Large intestine (tissue), 3 donors: ENCODE data around the gene ZNF319. TPM values are rescaled to one million over a fixed set of nuclear protein-coding genes. Genes with fewer than 3 reads are reported as not detected.
A peak's percentile ranks its signal among the peaks of the same experiment; 100 is the strongest.

ENCODE experiments used
- DNase-seq, 2 donors: peaks; one replicate each; pipeline versions ENCODE4 v3.0.0 to v3.0.0-alpha.2; 2013
- H3K27ac ChIP-seq: one replicate; pipeline ENCODE4 v1.5.1; 2013; ENCODE audit warnings: low read length
- H3K27me3 ChIP-seq: 2 replicates; pipeline ENCODE4 v1.6.1; 2013; ENCODE audit warnings: low read length; ENCODE audit not compliant: control insufficient read depth, insufficient read depth
- H3K36me3 ChIP-seq: 2 replicates; pipeline ENCODE4 v1.6.1; 2013; ENCODE audit warnings: low read length; ENCODE audit not compliant: control insufficient read depth, insufficient read depth
- H3K4me1 ChIP-seq: one replicate; pipeline ENCODE4 v1.6.1; 2013; ENCODE audit warnings: low read length; ENCODE audit not compliant: control insufficient read depth, insufficient read depth
- H3K4me3 ChIP-seq: one replicate; pipeline ENCODE4 v1.5.1; 2013; ENCODE audit warnings: low read length
- H3K9me3 ChIP-seq: one replicate; pipeline ENCODE4 v1.6.1; 2013; ENCODE audit warnings: mild to moderate bottlenecking, low read depth, low read length, moderate library complexity; ENCODE audit not compliant: control insufficient read depth
- WGBS: methylation state at CpG from one replicate; pipeline ENCODE4 v1.1.5; 2013; ENCODE audit warnings: low lambda C conversion rate; ENCODE audit not compliant: insufficient coverage; 5-methylcytosine and 5-hydroxymethylcytosine counted together
- polyA plus RNA-seq: library from polyadenylated mRNA; unstranded; fragments of 120-200 nt; gene quantifications from one replicate; pipeline ENCODE4 v1.2.1, GENCODE V29; 2013

ZNF319 gene
- polyA plus RNA-seq, 1 donor, result 5.8 TPM

- H3K36me3 ChIP-seq, result peaks cover 13% of the 10 kb centered on the region
- no peak for DNase-seq
- no peaks in the 10 kb centered on the region for H3K9me3 ChIP-seq
- H3K4me1 ChIP-seq, result peaks cover 31% of the 10 kb centered on the region
- no CpG with 5 or more reads among the region's 6 CpGs for WGBS
- no peak overlapping the region for H3K4me3 ChIP-seq
- H3K27me3 ChIP-seq, result no peaks in the 10 kb centered on the region
- no peak overlapping the region for H3K27ac ChIP-seq
Observed at GRCh38 chr16:58028541-58029070, 28.1 kb upstream of the ZNF319 start.

DNA sequence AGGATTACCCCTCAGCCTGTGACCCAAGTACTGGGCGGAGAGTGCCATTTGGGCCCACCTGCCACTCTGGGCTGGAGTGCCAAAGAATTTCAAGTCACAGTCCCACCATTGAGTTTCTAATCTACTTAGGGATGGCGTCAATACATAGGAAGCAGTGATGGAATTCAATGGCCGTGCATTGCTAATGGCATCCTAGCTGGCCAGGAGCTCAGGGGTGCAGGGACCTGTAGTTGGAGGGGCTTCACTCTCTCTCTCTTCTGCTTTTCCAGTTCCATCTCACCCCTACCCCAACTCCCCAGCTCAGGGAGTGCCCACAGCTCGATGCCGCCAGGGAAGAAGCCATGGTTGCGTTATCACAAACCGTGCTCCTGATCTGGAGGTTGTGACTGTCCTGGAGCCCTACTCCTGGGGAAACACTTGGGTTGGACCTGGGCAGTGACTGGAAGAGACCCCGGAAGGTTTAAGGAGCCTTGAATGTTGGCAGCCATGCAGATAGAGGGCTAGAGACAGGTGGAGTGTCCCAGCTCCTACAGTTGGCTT is 27.5 kb upstream of the ZNF319 start:
- H3K36me3 ChIP-seq, result peaks cover 13% of the 10 kb centered on the region
- peaks cover 31% of the 10 kb centered on the region for H3K4me1 ChIP-seq
- no peak overlapping the region for H3K27ac ChIP-seq
- no peaks in the 10 kb centered on the region for H3K9me3 ChIP-seq
- no peaks in the 10 kb centered on the region for H3K27me3 ChIP-seq
- no peak for DNase-seq
- no CpG with 5 or more reads among the region's 8 CpGs for WGBS
- H3K4me3 ChIP-seq, result no peak overlapping the region

GRCh38 chr16:58027161-58027915 is 26.9 kb upstream of the ZNF319 start:
- H3K27ac ChIP-seq, result peak overlapping the region; percentile 65
- DNase-seq, result peak; percentile 52 to 75
- WGBS, result no CpG with 5 or more reads among the region's 43 CpGs
- peaks cover 13% of the 10 kb centered on the region for H3K36me3 ChIP-seq
- no peaks in the 10 kb centered on the region for H3K27me3 ChIP-seq
- peak overlapping the region; percentile 92 for H3K4me3 ChIP-seq
- H3K4me1 ChIP-seq, result peaks cover 37% of the 10 kb centered on the region
- H3K9me3 ChIP-seq, result no peaks in the 10 kb centered on the region

GRCh38 chr16:58026705-58027160 is 26.3 kb upstream of the ZNF319 start:
- DNase-seq, result no peak
- Histone ChIP-seq H3K4me3 (peak overlapping the region; percentile 92), H3K36me3 (peaks cover 13% of the 10 kb centered on the region), H3K9me3 (no peaks in the 10 kb centered on the region), H3K4me1 (peaks cover 38% of the 10 kb centered on the region), H3K27me3 (no peaks in the 10 kb centered on the region), H3K27ac (peak overlapping the region; percentile 65)
- WGBS, result no CpG with 5 or more reads among the region's 38 CpGs

DNA sequence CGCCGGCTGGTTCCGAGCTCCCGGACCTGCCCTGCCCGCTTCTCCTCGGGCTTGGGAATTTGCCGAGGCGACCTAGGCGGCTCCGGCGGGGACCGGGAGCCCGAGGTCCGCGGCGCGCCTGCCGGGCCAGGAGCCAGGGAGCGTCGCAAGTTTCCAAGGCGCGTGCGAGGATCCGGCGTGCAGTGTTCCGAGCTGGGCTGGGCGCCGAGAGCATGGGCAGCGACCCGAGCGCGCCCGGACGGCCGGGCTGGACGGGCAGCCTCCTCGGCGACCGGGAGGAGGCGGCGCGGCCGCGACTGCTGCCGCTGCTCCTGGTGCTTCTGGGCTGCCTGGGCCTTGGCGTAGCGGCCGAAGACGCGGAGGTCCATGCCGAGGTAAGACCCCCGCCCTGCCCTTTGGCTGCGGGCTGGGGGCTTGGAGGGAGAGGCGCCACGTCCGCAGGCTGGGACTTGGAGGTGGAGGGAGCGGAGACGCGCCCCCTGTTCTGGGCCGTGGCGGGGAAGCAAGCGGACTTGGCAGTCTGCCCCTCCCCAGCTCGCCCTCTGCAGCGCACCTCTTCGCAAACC is 25.8 kb upstream of the ZNF319 start:
- H3K4me1 ChIP-seq, result peaks cover 38% of the 10 kb centered on the region
- H3K27ac ChIP-seq, result peak overlapping the region; percentile 65
- H3K36me3 ChIP-seq, result peaks cover 13% of the 10 kb centered on the region
- peak in 1 of 2 donors; percentile 66 for DNase-seq
- H3K9me3 ChIP-seq, result no peaks in the 10 kb centered on the region
- no CpG with 5 or more reads among the region's 65 CpGs for WGBS
- H3K27me3 ChIP-seq, result no peaks in the 10 kb centered on the region
- peak overlapping the region; percentile 92 for H3K4me3 ChIP-seq

DNA sequence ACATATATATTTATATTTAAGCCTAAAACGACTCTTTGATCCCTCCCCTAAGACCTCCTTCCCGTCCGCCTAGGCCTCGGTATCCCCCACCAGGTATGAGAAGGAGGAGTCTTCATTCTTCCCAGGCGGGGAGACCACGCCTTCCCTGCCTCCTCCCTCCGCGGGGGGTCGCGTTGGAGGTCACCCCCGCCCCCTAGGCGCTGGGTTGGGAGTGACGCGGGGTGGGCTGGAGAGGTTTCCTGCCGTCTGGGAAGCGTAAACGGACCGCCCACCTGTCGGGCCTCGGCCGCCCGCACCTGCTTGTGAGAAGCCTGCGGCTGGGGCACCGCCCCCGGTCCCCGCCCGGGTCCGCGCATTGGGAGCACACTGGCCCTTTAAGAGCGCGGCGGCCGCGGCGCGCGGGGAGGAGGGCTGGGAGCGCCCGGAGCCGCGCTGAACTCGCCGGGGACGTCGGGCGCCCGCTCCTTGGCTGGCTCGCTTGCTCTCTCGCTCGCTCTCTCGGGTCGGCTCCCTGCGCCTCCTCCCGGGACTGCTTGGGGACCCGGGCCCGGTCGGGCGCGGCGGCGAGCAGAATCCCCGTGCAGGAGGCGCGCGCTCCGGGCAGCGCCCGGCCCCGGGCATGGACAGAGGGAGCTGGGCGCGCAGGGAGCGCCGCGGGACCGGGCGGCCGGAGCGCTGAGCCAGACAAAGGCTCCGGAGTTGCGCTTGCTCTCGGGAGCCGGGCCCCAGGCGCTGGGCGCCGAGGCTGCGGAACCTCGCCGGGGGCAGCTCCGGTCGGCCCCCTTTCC is 25.1 kb upstream of the ZNF319 start, which contains the start of gene MMP15:
Gene MMP15, plus strand, starts transcription at position 404 of the 788 bp plus-strand sequence. CDS start 597 bp downstream, outside the sequence.
- Histone ChIP-seq H3K4me1 (peaks cover 38% of the 10 kb centered on the region), H3K4me3 (peak within 1 kb of the TSS; percentile 92), H3K9me3 (no peaks in the 10 kb centered on the region), H3K36me3 (peaks cover 13% of the 10 kb centered on the region), H3K27ac (peak within 1 kb of the TSS; percentile 94), H3K27me3 (no peaks in the 10 kb centered on the region)
- WGBS, result no CpG with 5 or more reads among the region's 90 CpGs
- DNase-seq, result peak; percentile 96 to 99

- H3K27me3 ChIP-seq, result no peaks in the 10 kb centered on the region
- peaks cover 38% of the 10 kb centered on the region for H3K4me1 ChIP-seq
- H3K4me3 ChIP-seq, result peak overlapping the region; percentile 92
- WGBS, result no CpG with 5 or more reads among the region's 57 CpGs
- H3K27ac ChIP-seq, result peak overlapping the region; percentile 94
- no peaks in the 10 kb centered on the region for H3K9me3 ChIP-seq
- H3K36me3 ChIP-seq, result peaks cover 5% of the 10 kb centered on the region
- peak; percentile 89 to 96 for DNase-seq
Observed at GRCh38 chr16:58024486-58025350, 24.2 kb upstream of the ZNF319 start.

- no CpG with 5 or more reads among the region's 18 CpGs for WGBS
- H3K4me1 ChIP-seq, result peaks cover 21% of the 10 kb centered on the region
Observed at GRCh38 chr16:58022601-58023371, 22.3 kb upstream of the ZNF319 start.

More at GRCh38 chr16:58022601-58023371, 22.3 kb upstream of the ZNF319 start:
- Histone ChIP-seq H3K4me3 (no peak overlapping the region), H3K36me3 (peaks cover 3% of the 10 kb centered on the region), H3K27ac (peak overlapping the region; percentile 1), H3K9me3 (no peaks in the 10 kb centered on the region), H3K27me3 (no peaks in the 10 kb centered on the region)
- peak in 1 of 2 donors; percentile 55 for DNase-seq
